Frontal cortex (tissue), 4 donors: Measurements from ENCODE around the gene GATC. TPM values are rescaled to one million over a fixed set of nuclear protein-coding genes. Genes with fewer than 3 reads are reported as not detected.
"Not testable (repeated sequence)": the region's sequence is repeated elsewhere in the genome, so short reads cannot be mapped to it uniquely, and the experiment has no call there.

Experiments
- DNase-seq, 2 donors: peaks; one replicate each; pipeline ENCODE4 v3.0.0; 2012; ENCODE audit warnings: low spot score in 2 of 2
- FAIRE-seq: peaks from 2 replicates; lab custom pipeline; 2012; peaks lifted over from hg19 to GRCh38; lab: Jason Lieb, UNC
- total RNA-seq: library from RNA; depleted of rRNA; stranded (reverse); fragments of >200 nt; gene quantifications from one replicate; pipeline ENCODE4 v1.2.3, GENCODE V29; 2014
- donor health status: control.
- donor health status: control.
- donor health status: control.

The GATC gene
- total RNA-seq, 1 donor from 2014 or later, result 28.9 TPM

GRCh38 chr12:120468821-120469449, 22.7 kb downstream of the GATC start:
- no peak for FAIRE-seq
- DNase-seq, result peak; percentile 74 to 82

GRCh38 chr12:120469450-120470149, 23.4 kb downstream of the GATC start, which contains the start of gene SRSF9:
Gene SRSF9 (minus strand): TSS chr12:120469748. CDS start chr12:120469609, 139 bp downstream.
- peak; percentile 98 to 99 for DNase-seq
- FAIRE-seq, result no peak

GRCh38 chr12:120470150-120470784, 24.0 kb downstream of the GATC start:
- DNase-seq (no peak), FAIRE-seq (no peak)

- DNase-seq (no peak), FAIRE-seq (no peak)
Observed at GRCh38 chr12:120472521-120472920, 26.3 kb downstream of the GATC start.

DNA sequence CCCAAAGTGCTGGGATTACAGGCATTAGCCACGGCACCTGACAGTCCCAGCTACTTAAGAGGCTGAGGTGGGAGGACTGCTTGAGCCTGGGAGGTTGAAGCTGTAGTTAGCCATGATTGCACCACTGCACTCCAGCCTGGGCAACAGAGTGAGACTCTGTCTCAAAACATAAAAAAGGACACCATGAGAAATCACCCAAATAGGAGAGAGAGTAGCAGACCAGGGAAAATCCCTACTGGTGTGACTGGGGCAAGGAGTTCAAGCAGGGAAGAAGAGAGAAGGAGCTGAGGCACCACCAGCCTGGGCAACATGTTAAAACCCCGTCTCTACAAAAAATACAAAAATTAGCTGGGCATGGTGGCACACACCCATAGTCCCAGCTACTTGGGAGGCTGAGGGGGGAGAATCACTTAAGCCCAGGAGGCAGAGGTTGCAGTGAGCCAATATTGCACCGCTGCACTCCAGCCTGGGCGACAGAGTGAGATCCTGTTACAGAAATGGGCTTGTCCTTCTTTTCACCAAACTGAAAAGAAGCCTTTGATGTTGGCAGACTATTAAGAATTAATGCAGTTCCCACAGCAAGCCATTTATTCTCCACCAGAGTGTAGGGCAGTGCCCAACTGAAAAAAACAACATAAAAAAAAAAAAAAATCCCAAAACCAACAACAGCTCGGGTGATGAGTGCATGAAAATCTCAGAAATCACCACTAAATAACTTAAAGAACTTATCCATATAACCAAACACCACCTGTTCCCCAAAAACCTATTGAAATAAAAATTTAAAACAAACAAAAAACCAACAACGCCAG, 27.8 kb downstream of the GATC start:
- DNase-seq (no peak), FAIRE-seq (no peak)

- DNase-seq (peak in 1 of 2 donors; percentile 49), FAIRE-seq (no peak)
Observed at GRCh38 chr12:120474616-120474960, 28.3 kb downstream of the GATC start.

GRCh38 chr12:120475643-120476042, 29.4 kb downstream of the GATC start:
- DNase-seq, result no peak
- no peak for FAIRE-seq

DNA sequence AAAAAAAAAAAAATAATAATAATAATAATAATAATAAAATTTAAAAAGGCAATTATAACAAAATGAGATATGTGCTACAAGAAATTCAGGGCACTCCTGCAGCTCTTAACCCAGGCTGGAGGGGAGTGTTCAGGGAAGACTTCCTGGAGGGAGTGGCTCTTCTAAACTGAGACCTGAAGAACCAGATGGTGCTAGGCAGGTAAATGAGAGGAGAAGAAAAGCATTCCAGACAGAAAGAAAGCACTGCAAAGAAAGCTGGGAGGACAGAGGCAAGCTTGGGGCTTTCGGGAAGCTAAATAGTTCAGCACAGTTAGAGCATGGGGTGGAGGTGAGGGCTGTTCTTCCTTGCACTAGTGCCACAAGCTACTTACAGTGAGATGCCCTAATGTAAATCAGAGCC, 33.2 kb downstream of the GATC start:
- no peak for DNase-seq
- FAIRE-seq, result no peak

DNA sequence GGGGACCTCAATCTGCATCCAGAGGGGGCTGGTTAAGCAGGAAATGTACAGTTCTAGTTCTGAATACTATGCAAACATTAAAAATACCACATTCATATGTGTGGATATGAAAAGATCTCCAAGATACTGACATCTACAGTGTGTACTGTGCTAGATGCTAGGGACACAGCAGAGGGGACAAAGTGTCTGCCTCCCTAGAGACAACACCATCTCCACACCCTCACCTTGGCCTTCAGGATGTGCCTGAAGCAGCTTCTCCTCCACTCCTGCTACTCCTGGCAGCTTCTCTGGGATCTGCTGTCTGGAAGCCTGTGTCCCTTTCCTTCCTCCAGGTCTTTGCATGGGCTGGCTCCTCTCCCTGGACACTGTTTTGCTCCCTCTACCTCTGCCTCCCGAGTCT, 34.0 kb downstream of the GATC start:
- FAIRE-seq, result no peak

GRCh38 chr12:120481022-120481767, 35.0 kb downstream of the GATC start:
- DNase-seq (no peak), FAIRE-seq (no peak)

More for the DNA sequence above, 34.0 kb downstream of the GATC start:
- no peak for DNase-seq

DNA sequence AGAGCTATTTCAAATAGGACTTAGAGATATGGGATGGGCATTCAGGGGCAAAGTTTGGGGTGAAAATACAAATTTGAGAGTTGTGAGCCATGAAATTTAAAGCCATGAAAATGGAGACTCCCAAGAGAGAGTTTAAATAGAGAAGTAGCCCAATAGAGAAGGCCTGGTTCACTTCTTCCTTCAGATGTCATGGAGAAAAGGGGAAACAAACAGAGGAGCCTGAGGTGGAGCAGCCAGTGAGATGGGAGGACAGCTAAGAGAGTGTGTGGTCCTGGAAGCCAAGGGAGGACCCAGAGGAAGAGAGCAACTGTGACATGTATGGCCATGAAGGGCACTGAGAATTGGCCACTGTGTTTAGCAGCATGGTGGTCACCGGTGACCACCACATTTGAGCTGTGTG, 37.4 kb downstream of the GATC start:
- no peak for DNase-seq
- FAIRE-seq, result no peak

GRCh38 chr12:120485961-120486881, 40.0 kb downstream of the GATC start:
- FAIRE-seq (no peak), DNase-seq (no peak)

- not testable (repeated sequence) for DNase-seq, FAIRE-seq
Observed at GRCh38 chr12:120487552-120487951, 41.3 kb downstream of the GATC start.

DNA sequence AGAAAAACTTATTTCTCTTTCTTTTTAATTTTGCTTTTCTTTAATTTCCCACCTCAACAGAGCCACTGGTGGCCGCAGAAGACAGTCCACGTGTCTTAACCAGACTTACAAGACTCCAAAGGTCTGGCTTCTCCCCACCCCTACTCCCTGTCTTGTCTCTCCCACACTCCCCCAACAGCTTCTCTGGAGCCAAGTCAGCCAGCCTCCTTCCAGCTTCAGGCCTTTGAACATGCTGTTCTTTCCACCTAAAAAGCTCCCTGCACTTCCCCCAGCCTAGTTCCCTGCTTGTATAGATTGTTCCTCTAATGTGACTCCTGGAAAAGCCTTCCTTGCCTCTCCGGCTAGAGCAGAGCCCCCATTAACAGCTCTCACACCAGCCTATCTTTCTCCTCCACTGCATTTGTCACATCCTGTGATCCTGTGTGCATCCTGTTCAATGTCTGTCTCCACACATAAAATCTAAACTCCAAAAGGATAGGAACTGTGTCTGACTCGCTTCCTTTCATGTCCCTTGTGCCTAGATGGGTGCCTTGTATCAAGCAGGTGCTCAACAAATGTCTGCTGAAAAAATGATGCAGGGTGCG, 41.9 kb downstream of the GATC start:
- FAIRE-seq (no peak), DNase-seq (no peak)

DNA sequence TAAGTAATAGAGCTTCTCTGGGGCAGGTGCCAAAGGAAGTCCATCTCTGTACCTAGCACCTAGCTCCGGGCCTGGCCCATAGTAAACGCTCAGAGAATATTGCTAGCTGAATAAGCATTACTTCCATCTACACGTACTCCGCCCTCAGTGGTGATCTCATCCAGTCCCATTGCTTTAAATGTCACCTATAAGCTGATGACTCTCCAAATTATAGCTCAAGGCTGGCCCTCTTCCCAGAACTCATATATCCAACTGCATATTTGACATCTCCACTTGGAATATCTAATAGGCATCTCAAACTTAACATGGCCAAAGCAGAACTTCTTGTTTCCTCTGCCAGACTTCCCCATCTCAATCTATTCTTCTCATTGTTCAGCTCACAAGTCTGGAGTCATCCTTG, 42.8 kb downstream of the GATC start:
- FAIRE-seq, result no peak

DNA sequence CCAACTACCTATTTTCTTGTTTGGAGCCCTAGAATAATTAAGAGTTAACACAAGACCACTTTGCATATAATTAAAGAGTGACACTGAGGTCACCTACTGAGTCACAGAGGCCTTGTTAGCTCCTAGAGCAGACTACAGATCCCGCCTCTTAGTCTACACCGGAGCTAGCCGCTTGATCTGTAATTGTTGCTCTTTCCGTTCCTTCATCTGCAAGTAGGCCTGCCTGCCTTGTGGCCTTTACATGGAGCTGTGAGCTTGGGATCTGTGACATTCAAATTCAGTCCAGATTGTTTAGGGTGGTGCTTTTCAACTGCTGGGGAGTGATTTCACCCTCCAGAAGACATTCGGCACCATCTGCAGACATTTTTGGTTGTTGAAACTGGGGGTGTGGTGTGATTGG, 44.1 kb downstream of the GATC start:
- DNase-seq (no peak), FAIRE-seq (no peak)

More for the DNA sequence above, 42.8 kb downstream of the GATC start:
- no peak for DNase-seq

DNA sequence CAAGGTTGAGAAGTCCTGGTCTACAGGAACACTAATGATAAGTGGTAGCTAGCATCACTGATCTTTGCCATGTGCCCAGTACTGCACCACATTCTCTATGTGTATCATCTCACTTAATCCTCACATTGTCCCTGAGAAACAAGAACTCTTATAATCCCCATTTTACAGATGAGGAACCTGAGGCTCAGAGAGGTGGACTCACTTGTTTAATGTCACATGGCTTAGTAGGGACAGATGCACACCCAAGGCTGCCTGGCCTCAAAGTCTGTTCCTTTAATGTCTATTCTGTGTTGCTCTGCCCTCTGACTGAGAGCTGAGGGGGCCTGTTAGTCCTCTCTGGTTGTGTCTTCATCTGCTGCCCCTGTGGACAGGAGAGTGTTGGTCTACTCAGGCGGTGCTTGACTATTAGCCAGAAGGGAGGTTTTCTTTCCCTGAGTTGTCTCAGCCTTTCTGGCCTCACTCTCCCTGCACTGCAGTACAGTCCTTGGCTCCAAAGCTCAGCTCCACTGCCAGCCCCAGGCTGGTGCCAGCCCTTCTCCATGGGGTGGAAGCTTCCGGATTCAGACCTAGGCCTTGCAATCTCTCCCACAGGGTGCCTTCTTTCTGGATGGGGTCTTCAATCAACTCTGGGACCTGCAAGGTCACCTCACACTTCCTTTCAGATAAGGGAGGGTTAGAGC, 44.7 kb downstream of the GATC start:
- FAIRE-seq, result no peak
- no peak for DNase-seq
